ENCODE data around the gene NLRP9.
"Not testable (repeated sequence)": the region's sequence is repeated elsewhere in the genome, so short reads cannot be mapped to it uniquely, and the experiment has no call there.

NLRP9 gene

GRCh38 chr19:55738302-55738701, at the start of gene NLRP9:
Gene NLRP9, minus strand, starts transcription at chr19:55738402. Its CDS starts 28 bp downstream, at chr19:55738374.
- DNase-seq (ENCODE audit: low read depth): no peak
- H3K4me3 ChIP-seq (ENCODE audit: low read depth, low read length): no peak within 1 kb of the TSS
- TF ChIP-seq CTCF (IDR thresholded peaks at IDR 0.05; ENCODE audit: insufficient read depth, low read depth, low read length, missing control alignments): no peak

- H3K4me3 ChIP-seq (ENCODE audit: low read depth, low read length): no peak overlapping the region
- DNase-seq (ENCODE audit: low read depth): no peak
Observed at GRCh38 chr19:55781112-55781511, 42.9 kb upstream of the NLRP9 start.

GRCh38 chr19:55778331-55778730, 40.1 kb upstream of the NLRP9 start:
- DNase-seq (ENCODE audit: low read depth): no peak
- no peak overlapping the region for H3K4me3 ChIP-seq (ENCODE audit: low read depth, low read length)
- no peak for TF ChIP-seq CTCF (IDR thresholded peaks at IDR 0.05; ENCODE audit: insufficient read depth, low read depth, low read length, missing control alignments)

More at GRCh38 chr19:55781112-55781511, 42.9 kb upstream of the NLRP9 start:
- no peak for TF ChIP-seq CTCF (IDR thresholded peaks at IDR 0.05; ENCODE audit: insufficient read depth, low read depth, low read length, missing control alignments)

GRCh38 chr19:55777528-55777927, 39.3 kb upstream of the NLRP9 start:
- DNase-seq (ENCODE audit: low read depth): peak; percentile 9
- TF ChIP-seq CTCF (IDR thresholded peaks at IDR 0.05; ENCODE audit: insufficient read depth, low read depth, low read length, missing control alignments): peak; percentile 21

GRCh38 chr19:55769632-55770031, 31.4 kb upstream of the NLRP9 start:
- DNase-seq (ENCODE audit: low read depth); H3K4me3 ChIP-seq (ENCODE audit: low read depth, low read length): not testable (repeated sequence)

More at GRCh38 chr19:55777528-55777927, 39.3 kb upstream of the NLRP9 start:
- H3K4me3 ChIP-seq (ENCODE audit: low read depth, low read length): no peak overlapping the region

- DNase-seq (ENCODE audit: low read depth); H3K4me3 ChIP-seq (ENCODE audit: low read depth, low read length): not testable (repeated sequence)
Observed at GRCh38 chr19:55768818-55769217, 30.6 kb upstream of the NLRP9 start, which contains the start of gene RFPL4AL1. Gene RFPL4AL1, plus strand, starts transcription at chr19:55769118. Its CDS starts 2,687 bp downstream, at chr19:55771805.

- DNase-seq (ENCODE audit: low read depth): no peak
- no peak for TF ChIP-seq CTCF (IDR thresholded peaks at IDR 0.05; ENCODE audit: insufficient read depth, low read depth, low read length, missing control alignments)
Observed at GRCh38 chr19:55766466-55766865, 28.3 kb upstream of the NLRP9 start.

GRCh38 chr19:55758797-55759196, 20.6 kb upstream of the NLRP9 start, which contains the start of gene RFPL4A:
Gene RFPL4A, plus strand, starts transcription at chr19:55759097. Its CDS starts 2,704 bp downstream, at chr19:55761801.
- H3K4me3 ChIP-seq (ENCODE audit: low read depth, low read length); DNase-seq (ENCODE audit: low read depth): not testable (repeated sequence)

More at GRCh38 chr19:55766466-55766865, 28.3 kb upstream of the NLRP9 start:
- no peak overlapping the region for H3K4me3 ChIP-seq (ENCODE audit: low read depth, low read length)

GRCh38 chr19:55756808-55757207, 18.6 kb upstream of the NLRP9 start:
- not testable (repeated sequence) for DNase-seq (ENCODE audit: low read depth); H3K4me3 ChIP-seq (ENCODE audit: low read depth, low read length)

Data from GM12865 (cell line).